ENCODE results near the gene GMEB1.
"Not testable (repeated sequence)": the region's sequence is repeated elsewhere in the genome, so short reads cannot be mapped to it uniquely, and the experiment has no call there.

GMEB1 gene

GRCh38 chr1:28642847-28643635 is 25.5 kb upstream of the GMEB1 start, which contains the start of gene TAF12:
Gene TAF12, minus strand, starts transcription at chr1:28643067. Its CDS starts 20,986 bp downstream, at chr1:28622081.
- Histone ChIP-seq H3K36me3 (no peaks in the 10 kb centered on the region), H3K27ac (peak within 1 kb of the TSS; percentile 79 to 89), H3K4me3 (peak within 1 kb of the TSS; percentile 67 to 74), H3K9me3 (no peaks in the 10 kb centered on the region), H3K4me1 (peaks cover 0 to 36% (median 26%) of the 10 kb centered on the region in 4 donors), H3K27me3 (no peaks in the 10 kb centered on the region)
- intact Hi-C loops (cut with DNase I; ENCODE audit: low total_unique reads) = loop anchor here (10.0 kb wide), 1 partner anchor 232 kb away; no protein-coding TSS in a partner anchor
- peak; percentile 91 to 95 for DNase-seq
- peak; percentile 38 to 41 for TF ChIP-seq CTCF (IDR thresholded peaks at IDR 0.05)

GRCh38 chr1:28644494-28644893 is 24.1 kb upstream of the GMEB1 start:
- peaks cover 0 to 43% (median 32%) of the 10 kb centered on the region in 4 donors for H3K4me1 ChIP-seq
- H3K4me3 ChIP-seq = peak overlapping the region; percentile 67 to 74
- DNase-seq = no peak
- peak overlapping the region; percentile 79 to 89 for H3K27ac ChIP-seq
- no peaks in the 10 kb centered on the region for H3K9me3 ChIP-seq
- intact Hi-C loops (cut with DNase I; ENCODE audit: low total_unique reads) = loop anchor here (10.0 kb wide), 1 partner anchor 230 kb away; no protein-coding TSS in a partner anchor
- no peaks in the 10 kb centered on the region for H3K36me3 ChIP-seq
- TF ChIP-seq CTCF (IDR thresholded peaks at IDR 0.05) = no peak
- H3K27me3 ChIP-seq = no peaks in the 10 kb centered on the region

DNA sequence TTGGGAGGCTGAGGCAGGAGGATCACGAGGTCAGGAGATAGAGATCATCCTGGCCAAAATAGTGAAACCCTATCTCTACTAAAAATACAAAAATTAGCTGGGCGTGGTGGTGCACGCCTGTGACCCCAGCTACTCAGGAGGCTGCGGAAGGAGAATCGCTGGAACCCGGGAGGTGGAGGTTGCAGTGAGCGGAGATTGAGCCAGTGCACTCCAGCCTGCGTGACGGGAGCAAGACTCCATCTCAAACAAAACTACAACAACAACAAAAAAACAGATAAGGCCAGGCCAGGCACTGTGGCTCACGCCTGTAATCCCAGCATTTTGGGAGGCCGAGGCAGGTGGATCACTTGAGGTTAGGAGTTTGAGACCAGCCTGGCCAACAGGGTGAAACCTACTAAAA is 23.2 kb upstream of the GMEB1 start:
- DNase-seq, H3K27ac ChIP-seq, H3K36me3 ChIP-seq, H3K4me3 ChIP-seq, H3K9me3 ChIP-seq, H3K27me3 ChIP-seq: not testable (repeated sequence)
- peaks cover 0 to 41% (median 32%) of the 10 kb centered on the region in 4 donors for H3K4me1 ChIP-seq
- intact Hi-C loops (cut with DNase I; ENCODE audit: low total_unique reads) = loop anchor here (10.0 kb wide), 1 partner anchor 229 kb away; no protein-coding TSS in a partner anchor

DNA sequence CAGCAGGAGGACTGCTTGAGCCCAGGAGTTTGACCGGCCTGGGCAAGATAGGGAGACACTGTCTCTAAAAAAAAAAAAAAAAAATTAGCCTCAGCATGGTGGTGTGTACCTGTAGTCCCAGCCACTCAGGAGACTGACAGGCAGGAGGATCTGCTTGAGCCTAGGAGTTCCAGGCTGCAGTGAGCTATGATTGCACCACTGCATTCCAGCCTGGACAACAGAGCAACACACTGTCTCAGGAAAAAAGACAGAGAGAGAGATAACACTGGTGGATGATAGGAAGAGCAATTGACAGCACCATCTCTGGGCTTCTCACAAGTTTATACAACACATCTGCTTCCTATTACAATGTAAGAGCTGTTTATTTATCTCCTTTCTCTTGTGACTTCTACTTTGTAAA is 22.5 kb upstream of the GMEB1 start:
- intact Hi-C loops (cut with DNase I; ENCODE audit: low total_unique reads) = loop anchor here (10.0 kb wide), 1 partner anchor 229 kb away; no protein-coding TSS in a partner anchor
- no peaks in the 10 kb centered on the region for H3K36me3 ChIP-seq
- no peak for DNase-seq
- no peaks in the 10 kb centered on the region for H3K9me3 ChIP-seq
- H3K4me3 ChIP-seq = no peak overlapping the region
- TF ChIP-seq CTCF (IDR thresholded peaks at IDR 0.05) = no peak
- H3K27me3 ChIP-seq = no peaks in the 10 kb centered on the region
- H3K4me1 ChIP-seq = peaks cover 0 to 35% (median 30%) of the 10 kb centered on the region in 4 donors
- no peak overlapping the region for H3K27ac ChIP-seq

DNA sequence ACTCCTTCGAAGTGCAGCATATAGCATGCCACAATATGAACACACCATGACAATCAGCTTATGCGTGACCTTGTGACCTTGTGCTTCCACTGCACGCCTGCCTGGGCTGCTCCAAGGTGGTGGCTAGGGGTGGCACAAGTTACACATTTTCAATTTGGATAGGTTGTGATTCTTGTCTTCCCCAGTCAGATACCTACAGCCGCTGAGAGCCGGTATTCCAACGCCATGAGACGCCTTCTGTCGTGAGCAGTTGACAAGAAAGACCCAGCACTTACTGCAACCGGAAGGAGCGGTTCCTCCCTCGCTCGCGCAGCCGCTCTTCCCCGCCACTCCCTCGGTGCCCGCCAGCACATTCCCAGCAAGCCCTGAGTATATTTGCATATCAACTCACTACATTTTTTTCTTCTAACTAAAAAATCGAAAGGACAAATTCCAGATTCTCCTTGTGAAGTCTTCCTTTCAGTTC is 20.5 kb upstream of the GMEB1 start:
- Histone ChIP-seq H3K27ac (peak overlapping the region; percentile 88 to 89), H3K9me3 (no peaks in the 10 kb centered on the region), H3K4me3 (peak overlapping the region; percentile 49 to 57), H3K27me3 (no peaks in the 10 kb centered on the region), H3K4me1 (peaks cover 0 to 25% (median 21%) of the 10 kb centered on the region in 4 donors), H3K36me3 (no peaks in the 10 kb centered on the region)
- TF ChIP-seq CTCF (IDR thresholded peaks at IDR 0.05) = no peak
- intact Hi-C loops (cut with DNase I; ENCODE audit: low total_unique reads) = loop anchor here (10.0 kb wide), 1 partner anchor 227 kb away; no protein-coding TSS in a partner anchor
- DNase-seq = peak; percentile 90 to 95
